ENCODE data around the gene TDRD3.

DNA sequence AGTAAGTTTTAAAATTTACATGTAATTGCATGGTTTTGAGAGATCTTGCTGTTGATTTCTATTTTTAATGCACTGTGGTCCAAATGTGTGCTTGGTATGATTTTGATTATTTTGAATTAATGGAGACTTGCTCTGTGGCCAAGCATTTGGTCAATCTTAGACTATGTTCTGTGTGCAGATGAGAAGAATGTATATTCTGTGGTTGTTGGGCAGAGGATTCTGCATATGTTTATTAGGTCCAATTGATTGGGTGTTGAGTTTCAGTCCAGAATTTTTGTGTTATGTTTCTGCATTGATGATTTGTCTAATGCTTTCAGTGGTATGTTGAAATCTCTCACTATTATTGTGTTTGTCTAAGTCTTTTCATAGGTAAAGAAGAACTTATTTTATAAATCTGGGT lies 82.3 kb downstream of the TDRD3 start:
- TF ChIP-seq, protein P1, sequence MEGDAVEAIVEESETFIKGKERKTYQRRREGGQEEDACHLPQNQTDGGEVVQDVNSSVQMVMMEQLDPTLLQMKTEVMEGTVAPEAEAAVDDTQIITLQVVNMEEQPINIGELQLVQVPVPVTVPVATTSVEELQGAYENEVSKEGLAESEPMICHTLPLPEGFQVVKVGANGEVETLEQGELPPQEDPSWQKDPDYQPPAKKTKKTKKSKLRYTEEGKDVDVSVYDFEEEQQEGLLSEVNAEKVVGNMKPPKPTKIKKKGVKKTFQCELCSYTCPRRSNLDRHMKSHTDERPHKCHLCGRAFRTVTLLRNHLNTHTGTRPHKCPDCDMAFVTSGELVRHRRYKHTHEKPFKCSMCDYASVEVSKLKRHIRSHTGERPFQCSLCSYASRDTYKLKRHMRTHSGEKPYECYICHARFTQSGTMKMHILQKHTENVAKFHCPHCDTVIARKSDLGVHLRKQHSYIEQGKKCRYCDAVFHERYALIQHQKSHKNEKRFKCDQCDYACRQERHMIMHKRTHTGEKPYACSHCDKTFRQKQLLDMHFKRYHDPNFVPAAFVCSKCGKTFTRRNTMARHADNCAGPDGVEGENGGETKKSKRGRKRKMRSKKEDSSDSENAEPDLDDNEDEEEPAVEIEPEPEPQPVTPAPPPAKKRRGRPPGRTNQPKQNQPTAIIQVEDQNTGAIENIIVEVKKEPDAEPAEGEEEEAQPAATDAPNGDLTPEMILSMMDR (IDR thresholded peaks at IDR 0.05; ENCODE audit: low read depth, low read length, poor library complexity, severe bottlenecking) = no peak
- no peak for TF ChIP-seq EZH2phosphoT487 (IDR thresholded peaks at IDR 0.05; ENCODE audit: borderline replicate concordance, low read length)
